Heart left ventricle (tissue), 13 donors: ENCODE results near the gene TPX2.

Experiments used
- CTCF ChIP-seq, 12 donors: fragments of 200-600 bp; sonication (generic) in 4 of 12; IDR thresholded peaks; one replicate each; pipeline versions ENCODE4 v1.5.0 to v1.8.0; 2018 to 2022; ENCODE audit warnings: antibody characterized with exemption in 12 of 12, mild to moderate bottlenecking in 5 of 12
- POLR2A ChIP-seq, 2 donors: fragments of 450-650 bp; IDR thresholded peaks; one replicate each; pipeline ENCODE4 v1.6.1; 2017; ENCODE audit warnings: antibody characterized with exemption in 2 of 2, mild to moderate bottlenecking in 2 of 2, moderate library complexity in 2 of 2
- donor health status: ischemic (EF 13 %, LVEDD 7.1; RV severe dilation, severe dysfunction).
- donor health status: DM: no; HTN: yes; CAD: no.
- donor health status: DM: no; HTN: no; CAD: no.
- donor health status: ischemic (EF 25% LVEDD 6.9; RV normal size, moderate dysfunction).
- donor health status: ischemic (EF 25% LVEDD 5.7; RV mildly dilated, moderate dysfunction).
- donor health status: ischemic (EF 35%, LVEDD 5.7; RV mildly dilated, moderate dysfunction).
- donor health status: nonischemic (EF 11% LVEDD 7.7; RV severe dilation, severe dysfunction).
- donor health status: DM: yes; HTN: yes; CAD: no.
- donor health status: PGD.
- donor health status: ischemic (EF 29% LVEDD 5.4; RV normal size, mild dysfunction).
- donor health status: nonischemic (EF 23%, LVEDD 6.1; RV moderate dilation, normal function).

GRCh38 chr20:31780839-31781238 is 41.7 kb downstream of the TPX2 start:
- TF ChIP-seq POLR2A (IDR thresholded peaks at IDR 0.05) (no peak), CTCF (IDR thresholded peaks at IDR 0.05) (no peak)
